Stimulated activated CD4-positive, alpha-beta T cell treated with anti-CD3 and anti-CD28 coated beads, Interleukin-12 subunit alpha, Interleukin-12 subunit beta, amount 100 ng/mL, for 48 hours (primary cell): ENCODE results near the gene BARX1.
A peak's percentile ranks its signal among the peaks of the same experiment; 100 is the strongest.
"Not testable (repeated sequence)": the region's sequence is repeated elsewhere in the genome, so short reads cannot be mapped to it uniquely, and the experiment has no call there.

Experiments used
- DNase-seq, 3 donors: peaks; one replicate each; pipeline ENCODE4 v3.0.0-alpha.2; 2020; ENCODE audit warnings: low read depth in 2 of 3, low spot score in 1 of 3

The BARX1 gene

DNA sequence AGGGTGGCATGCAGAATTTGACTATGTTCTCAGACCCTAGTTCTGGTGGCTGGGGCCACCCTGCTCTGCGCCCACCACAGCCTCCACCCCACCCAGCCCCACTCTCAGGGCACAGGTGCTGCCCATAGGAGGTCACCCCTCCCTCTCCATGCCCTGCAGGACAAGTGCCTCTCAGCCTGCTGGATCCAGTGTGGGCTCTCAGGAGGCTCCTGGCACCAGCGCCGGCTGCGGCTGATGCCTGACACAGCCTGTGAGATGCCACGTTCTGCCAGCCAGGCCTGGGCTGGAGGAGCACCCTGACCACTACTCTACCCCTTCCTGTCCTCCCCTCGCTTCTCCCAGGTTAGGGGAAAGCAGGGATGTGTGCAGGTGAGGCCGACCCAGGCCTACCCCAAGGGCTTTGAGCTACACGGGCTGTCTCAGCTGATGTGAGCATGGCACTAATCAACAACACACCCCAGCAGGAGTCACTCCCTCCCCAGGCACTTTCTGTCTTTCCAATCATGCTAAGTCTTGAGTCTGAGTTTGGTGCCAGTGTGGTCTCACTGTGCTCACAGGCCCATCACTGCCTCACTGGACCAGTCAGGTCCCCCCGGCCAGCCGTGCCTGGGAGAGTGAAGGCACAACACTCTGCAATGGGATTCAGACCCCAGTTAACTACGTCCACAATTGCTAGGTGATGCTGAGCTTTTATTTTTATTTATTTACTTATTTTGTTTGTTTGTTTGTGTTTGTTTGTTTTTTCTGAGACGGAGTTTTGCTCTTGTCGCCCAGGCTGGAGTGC, 12.1 kb upstream of the BARX1 start:
- no peak for DNase-seq

DNA sequence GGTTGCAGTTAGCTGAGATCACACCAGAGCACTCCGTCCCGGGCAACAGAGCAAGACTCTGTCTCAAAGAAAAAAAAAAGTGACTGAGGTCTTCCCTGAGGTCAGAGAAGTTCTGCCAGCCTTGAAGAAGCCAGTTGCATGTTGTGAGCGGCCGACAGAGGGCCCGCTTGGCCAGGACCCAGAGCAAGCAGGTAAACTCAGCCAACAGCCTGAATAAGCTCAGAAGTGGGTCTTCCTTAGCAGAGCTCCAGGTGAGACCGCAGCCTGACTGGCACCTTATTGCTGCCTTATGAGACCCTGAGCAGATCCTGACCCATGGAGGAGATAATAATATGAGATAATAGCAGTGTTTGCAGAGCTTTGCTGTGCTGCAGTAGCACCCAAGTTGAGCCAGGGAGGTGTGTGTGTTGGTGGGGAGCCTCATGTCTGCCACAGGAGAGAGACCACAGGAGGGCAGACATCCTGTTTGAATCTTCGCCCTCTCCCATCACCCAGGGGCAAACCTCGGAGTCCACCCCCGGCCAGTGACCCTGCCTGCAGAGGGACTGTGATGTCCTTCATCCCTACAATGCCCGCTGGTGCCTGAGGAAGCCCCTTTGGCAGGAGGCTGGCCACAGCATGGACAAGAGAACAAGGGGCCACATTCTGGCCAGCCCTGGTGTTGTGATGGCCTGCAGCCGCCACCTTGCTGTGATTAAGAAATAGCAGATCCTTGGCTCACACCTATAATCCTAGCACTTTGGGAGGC, 10.8 kb upstream of the BARX1 start:
- no peak for DNase-seq

DNA sequence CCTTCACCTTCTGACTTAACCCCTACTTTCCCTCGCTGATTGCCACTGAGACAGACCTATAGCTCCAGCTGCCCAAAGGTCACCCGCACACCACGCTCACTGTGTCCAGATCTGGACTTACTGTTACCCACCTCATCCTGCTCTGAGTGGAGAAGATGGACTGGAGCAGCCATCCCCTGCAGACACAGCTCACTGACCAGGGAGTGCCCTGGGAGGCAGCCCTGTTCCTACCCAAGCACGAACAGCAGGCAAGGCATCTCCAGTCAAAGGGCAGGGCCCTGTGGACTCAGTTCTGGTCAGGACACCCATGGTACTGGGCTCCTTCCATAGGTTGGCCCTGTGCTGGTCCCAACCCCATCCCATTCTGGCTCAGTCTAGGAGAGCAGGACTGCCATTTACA, 9.5 kb upstream of the BARX1 start:
- DNase-seq: no peak

DNA sequence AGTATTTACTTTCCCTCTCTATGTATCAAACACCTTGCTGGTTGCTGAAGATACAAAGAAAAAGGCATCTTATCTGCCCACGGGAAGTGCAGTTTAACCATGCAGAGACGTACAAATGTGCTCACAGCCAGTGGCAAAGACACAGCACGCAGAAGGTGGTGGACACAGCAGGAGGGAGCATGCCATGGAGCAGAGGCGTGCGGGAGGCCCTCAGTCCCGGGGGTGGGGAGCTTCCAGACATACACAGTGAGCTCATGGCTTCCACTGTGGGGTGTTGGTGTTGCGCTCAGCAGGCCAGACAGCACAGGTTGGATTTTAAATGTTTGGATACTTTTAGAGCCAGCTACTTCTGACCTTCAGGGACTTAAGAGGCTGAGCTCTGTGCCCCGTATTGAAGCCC, 8.8 kb upstream of the BARX1 start:
- DNase-seq: no peak

DNA sequence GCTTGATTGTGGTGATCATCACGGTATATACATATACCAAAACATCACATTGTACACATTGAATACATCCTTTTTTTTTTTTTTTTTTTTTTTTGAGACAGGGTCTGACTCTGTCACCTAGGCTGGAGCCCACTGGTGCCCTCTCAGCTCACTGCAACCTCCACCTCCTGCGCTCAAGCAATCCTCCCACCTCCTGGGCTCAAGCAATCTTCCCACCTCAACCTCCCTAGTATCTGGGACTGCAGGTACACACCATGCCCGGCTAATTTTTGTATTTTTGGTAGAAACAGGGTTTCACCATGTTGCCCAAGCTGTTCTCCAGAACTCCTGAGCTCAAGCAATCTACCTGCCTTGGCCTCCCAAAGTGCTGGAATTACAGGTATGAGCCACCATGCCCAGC, 8.3 kb upstream of the BARX1 start:
- not testable (repeated sequence) for DNase-seq

DNA sequence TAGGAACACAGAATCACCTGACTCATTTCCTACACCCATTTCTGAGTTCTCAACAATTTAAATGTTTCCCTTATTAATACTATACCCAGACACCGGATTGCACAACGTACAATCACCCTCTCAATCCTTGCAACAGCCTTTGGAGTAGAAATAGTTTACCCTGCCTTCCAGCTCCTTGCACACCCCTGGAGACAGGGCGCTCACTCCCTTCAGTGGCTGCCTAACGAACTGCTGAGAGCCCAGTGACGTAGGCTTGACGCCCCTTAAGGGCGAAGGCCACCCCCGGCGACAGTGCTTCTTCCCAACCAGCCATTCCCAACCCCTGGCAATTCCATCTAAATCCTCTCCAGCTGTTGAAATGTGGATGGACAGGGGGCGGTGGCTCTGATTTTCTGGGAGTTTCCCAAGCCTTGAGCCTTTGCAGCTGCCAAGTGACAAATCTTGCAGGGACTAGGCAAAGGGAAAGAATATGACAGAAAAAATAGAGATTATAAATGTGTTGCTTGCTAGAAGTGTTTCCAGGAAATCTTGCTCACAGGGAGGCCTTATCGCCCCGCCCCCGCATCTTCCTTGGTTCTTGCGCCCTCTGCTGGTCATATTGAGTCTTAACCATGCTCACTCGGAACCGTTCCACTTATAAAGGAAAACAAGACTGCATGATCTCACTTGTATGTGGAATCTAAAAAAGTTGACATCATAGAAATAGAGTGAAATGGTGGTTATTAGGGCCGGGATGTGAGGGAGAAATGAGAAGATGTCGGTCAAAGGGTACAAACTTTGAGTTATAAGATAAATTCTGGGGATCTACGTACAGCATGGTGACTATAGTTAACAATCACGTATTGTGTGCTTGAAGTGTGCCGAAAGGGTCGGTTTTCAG, 7.6 kb upstream of the BARX1 start:
- peak; percentile 71 to 89 (median 72) for DNase-seq

DNA sequence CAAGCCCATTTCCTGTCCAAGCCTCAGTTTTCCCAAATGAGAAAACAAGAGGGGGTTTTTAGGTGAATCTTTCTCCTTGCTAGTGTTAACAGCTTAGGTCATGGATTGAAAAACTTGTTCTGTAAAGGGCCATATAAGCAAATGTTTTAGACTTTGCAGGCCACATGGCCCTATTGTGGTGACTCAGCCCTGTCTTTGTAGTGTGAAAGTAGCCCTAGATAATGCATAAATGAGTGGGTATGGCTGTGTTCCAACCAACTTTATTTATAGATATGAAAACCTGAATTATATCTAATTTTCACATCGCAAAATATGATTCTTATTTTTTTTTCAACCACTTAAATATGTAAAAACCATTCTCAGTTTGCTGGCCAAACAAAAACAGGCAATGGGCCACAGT, 6.9 kb upstream of the BARX1 start:
- no peak for DNase-seq

DNA sequence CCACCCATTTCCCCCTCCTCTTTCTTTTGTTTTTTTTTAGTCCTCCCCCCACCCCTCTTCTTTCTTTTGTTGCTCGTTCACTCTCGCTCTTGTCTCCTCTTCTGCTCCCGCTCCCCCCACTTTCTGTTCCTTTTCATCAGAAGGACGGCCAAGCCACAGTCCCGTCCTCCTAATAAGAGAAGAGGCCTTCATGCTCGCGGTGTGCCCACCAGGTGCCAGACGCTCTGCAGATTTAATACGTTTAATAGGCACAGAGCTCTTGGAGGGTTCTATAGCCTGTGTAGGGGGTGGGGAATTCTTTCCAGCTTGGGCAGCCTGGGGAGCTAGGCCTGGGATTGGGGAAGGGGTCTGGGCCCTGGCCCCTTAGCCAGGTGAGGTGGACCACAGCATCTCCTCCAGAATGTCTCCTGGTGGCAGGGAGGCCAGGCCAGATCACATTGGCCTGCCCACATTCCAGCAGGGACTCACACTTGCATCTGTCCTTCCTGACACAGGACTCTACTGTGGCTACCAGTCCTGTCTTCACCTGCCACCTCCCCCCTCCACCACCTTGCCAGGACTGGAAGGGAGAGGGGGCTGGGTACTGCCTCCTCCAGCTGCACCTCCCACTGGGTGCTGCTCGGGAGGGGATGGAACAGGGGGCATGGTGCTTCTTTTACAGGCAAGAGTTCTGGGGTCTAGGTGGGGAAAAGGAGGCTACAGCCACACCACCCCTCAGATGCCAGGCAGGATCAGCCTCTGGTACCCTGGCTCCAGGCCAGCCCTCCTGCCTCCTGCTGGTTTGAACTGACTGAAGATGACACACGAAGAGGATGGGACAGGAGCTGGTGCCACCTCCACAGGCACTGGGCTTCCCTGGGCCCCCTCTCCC, 6.1 kb upstream of the BARX1 start:
- DNase-seq: no peak

DNA sequence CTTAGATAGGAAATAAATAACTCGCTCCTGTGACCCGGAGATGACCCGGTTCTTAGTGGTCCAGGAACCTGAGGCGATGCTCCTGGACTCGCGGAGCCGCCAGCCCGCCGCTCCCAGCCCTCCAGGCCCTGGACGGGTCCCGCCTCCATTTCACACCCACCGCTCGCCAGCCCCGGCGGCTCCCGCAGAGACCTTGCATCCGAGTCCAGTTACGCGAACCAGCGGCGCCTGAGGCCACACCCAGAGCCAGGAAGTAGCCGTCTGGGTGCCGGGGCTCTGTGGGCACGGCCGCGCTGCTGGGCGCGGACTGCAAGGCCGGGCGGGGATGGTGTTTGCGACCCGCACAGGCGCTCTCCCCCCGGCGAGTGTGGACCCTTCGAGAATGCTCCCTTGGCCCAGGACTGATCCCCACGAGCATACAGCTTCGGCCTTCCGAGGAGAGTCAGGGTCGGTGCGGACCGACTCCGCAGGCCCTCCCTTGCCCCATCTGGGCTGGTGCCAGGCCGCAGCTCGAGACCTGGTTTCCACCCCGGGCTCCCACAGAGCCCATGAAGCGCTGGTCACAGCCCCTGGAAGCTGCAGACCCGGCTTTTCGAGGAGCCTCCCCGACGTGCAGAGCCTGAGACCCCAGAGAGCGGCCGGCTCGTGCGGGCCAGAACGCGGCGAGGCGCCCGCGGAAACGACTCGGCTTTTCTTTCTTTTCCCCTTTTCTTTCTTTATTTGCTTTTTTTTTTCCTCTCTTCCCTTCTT, 5.2 kb upstream of the BARX1 start:
- DNase-seq: no peak

DNA sequence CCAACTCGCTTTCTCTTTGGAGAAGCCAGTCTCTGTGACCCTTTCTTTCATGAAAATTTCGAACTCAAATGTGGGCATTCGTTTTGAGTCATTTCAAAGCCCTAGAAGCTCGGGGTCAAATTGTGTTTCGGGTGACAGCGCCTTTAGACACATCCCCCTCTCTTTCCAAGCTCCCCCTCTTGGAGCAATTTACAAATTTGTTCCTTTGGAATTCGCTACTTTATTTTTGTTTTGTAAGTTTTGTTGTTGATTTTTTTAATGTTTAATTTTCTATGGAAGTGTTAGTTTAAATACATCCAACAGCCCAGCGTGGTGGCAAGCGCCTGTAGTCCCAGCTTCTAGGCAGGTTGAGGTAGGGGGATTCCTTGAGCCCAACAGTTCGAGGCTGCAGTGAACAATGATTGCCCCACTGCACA, 4.6 kb upstream of the BARX1 start:
- DNase-seq: no peak

DNA sequence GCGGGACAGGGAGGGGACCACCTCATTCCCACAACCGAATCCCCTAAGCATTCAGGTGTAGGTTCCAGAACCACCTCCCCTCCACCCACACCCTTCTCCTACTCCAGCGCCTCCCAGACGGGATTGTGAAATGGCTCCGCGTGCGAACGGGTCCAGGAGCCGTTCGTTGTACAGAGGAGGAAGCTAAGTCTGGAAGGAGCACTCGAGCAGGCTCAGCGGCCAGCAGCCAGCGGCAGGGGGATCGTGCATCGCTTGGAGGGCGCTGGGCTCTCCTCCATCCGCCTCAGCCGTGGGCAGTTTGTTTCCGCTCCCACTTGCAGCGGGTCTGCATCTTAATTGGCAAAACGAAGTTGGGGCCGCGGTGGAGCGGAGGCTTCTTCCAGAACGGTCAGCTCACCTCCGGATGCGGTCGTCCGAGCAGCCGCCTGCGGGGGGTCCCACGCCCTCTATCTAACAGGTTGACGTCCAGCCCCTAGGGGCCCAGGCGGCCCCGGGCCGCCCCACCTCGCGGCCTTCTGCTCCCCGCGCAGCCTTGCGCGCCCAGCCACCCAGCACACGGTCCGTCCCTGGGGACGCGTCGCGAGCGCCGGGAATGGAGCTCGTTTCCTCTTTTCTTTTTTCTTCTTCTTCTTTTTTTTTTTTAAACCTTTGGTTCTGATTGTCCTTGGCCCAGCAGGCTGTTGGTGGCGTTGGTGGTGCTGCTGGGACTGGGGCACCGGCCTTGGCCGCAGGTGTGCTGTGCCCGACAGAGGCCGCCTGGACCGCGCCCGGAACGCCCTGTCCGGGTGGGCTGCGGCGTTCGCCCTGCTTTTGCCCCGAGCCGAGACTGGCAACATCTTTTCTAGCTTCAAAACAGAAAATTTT, 3.9 kb upstream of the BARX1 start:
- no peak for DNase-seq

DNA sequence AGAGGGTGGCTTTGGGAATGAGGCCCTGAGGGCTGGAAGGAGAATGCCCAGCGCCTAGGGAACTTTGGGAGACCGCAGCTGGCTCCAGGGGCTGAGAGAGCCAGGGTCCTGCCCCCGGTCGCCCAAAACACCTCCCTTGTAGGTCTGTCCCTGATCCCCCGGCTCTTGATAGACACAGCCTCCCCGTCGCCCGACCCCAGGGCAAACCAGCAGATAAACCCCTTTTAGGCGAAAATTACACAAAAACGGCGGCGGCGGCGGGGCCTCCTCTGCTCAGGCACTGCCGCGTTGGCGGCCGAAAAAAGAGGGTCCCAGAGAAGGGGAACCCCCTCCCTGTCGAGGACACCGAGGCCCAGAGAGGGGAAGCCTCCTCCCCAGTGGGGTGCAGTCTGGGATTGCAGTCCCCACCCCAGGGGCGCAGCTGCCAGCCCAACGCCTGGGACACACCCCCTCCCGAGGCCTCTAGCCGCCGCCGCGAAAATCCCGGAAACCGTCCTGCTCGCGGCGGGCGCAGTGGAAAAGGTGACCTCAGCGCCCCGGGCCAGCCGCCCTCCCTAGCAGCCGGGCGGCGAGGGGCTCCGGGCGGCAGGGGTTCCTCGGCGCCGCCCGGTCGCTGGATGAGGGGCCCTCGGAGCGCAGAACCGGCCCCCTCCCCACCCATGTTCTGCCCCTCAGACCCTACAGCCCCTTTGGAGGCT, 3.1 kb upstream of the BARX1 start:
- DNase-seq: no peak

DNA sequence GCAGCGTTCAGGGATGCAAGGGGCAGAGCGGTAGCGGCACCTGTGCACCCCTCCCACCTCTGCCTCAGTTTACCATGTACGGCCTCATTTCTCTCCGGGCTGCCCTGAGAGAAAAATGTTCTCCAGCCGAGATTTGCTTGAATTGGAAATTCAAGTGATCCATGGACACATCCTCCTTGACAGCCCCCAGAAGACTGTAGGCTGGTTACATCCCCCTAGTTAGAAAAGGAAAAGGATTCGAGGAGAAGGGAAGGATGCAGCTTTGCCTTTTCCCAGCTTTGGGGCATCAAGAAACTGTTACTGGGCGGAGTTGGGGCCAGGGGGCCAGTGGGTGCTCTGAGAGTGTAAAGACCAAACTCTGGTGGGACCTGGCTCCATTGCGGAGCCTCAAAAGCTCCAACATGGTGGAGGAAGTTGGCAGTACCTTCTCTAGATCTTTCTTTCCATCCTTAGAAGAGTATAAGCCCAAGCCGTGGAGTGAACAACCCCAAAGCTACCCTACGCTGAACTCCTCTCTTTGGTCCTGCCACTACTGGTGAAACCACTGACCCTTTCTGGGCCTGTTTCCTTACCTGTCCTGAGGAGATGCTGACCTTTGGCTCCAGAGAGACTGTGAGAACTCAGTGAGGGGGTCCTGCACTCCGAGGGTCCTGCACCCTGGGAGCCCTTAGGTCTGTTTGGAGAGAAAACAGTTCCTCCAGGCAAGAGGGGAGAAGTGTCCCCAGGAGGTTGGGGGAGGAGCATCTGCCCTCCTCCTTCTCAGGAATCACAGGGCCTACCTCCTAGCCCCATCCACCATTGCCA, 1.0 kb upstream of the BARX1 start:
- no peak for DNase-seq

DNA sequence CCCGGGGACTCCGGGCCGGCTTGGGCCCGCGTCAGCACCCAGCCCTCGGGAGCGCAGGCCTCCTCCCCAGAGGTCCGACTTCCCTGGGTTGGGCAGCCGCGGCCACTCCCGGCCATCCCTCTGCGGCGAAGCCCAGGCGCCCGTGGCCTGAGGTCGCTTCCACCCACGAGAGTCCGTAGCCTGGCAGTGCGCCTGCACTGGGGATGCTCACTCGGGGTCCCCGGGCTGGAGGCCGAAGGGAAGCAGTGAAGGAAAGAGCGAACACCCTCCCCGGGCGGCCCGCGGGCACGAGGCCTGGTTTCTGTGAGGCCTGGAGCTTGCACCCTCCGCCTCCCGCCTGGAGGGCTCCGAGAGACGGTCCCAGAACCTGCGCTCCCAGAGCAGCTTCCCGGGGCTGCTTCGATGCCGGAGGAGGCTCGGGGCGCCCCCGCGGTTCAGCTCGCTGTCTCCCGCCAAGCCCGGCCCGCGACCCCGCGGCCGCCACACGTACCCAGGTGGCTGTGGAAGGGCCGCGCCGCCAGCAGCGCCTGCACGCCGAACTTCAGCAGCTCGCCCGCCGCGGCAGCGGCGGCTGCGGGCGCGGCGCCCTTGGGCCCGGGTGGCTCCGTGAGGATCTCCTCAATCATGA, 607 bp downstream of the BARX1 start:
- DNase-seq: no peak

DNA sequence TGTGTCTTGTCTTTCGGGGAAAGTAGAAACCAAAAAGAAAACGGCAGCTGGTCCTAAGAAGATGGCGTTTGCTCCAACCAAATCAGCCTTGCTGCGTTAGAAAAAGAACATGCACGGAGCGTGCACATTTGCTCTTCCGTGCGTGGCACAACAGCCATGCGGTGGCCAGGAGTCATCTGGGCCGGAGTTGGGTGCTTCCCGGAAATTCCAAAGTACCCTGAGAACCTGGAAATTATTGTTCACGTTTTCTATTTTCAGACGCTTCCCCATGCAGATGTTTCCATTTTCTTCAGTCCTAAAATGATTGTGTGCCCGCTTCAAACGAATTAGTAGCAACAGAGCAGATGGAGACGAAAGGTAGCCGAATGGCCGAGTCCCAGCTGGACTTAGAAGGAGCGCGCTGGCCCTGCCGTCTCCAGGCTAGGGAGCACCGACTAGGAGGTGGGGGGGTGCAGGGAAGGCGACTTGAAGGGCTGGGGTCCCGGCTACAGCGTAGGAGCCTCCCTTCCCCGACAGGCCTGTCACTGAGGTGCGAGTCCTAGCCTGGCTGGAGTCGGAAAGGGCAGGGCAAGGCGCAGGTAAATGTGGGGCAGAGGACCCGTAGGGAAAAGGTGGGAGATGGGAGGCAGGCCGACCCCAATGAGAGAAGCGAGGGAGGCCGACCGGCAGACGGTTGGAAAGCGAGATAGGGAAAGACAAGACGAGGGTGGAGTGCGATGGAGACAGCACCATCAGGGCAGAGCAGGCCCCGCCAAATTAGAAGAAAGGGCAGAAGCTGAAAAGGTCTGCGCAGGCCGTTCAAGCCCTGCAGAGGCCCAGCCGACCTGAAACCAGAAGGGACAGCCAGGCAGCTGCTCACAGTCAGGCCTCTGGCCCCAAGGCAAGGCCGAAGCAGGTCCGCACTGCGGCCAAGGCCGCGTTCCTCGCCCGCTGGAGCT, 1.4 kb downstream of the BARX1 start:
- no peak for DNase-seq
